NT2/D1 (cell line): Measurements from ENCODE around the gene PIH1D2.

Experiments used
- SUZ12 ChIP-seq: IDR thresholded peaks from 2 replicates; pipeline ENCODE4 v1.6.1; 2011; ENCODE audit not compliant: insufficient read length, insufficient read depth; ENCODE audit errors: extremely low read depth
- YY1 ChIP-seq: IDR thresholded peaks from 2 replicates; pipeline ENCODE4 v1.6.1; 2011; ENCODE audit not compliant: insufficient read length, insufficient read depth
- ZNF274 ChIP-seq: IDR thresholded peaks from 2 replicates; pipeline ENCODE4 v1.6.1; 2011; ENCODE audit warnings: mild to moderate bottlenecking, low read depth, low read length

DNA sequence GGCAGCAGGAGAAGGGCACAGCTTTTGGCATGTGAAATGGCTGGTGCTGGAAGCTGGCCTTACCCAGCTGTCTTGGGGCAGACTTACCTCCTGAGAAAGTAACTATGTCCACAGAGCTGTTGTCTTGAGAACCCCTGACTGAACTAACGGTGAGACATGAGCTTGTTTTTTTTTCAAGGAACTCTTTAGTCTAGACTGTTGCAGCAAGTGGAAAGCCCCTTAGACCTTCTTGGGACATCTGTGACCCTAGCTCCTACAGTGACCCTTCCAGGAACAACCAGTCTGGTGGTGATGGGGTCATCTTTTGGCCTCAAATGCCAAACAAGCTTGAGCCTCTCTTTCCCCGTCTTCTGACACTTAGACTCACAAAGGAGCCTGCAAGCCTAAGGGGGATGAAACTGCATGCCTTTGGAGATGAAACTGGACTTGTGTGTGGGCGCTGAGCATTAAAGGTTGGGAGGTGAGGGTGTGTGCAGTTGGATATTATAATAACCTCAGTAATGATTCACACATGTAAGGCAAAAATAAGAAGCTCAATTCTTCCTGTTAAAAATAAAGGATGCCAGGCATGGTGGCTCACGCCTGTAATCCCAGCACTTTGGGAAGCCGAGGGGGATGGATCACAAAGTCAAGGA, 48.3 kb upstream of the PIH1D2 start:
- TF ChIP-seq YY1 (no peak), ZNF274 (no peak), SUZ12 (no peak)
